ENCODE results near the gene NEMF. TPM values are rescaled to one million over a fixed set of nuclear protein-coding genes. Genes with fewer than 3 reads are reported as not detected.

Gene NEMF
- total RNA-seq, 4 donors from 2014 or later = 50.2 to 129 (median 79.3) TPM

- Histone ChIP-seq H3K27ac (peak overlapping the region; percentile 100), H3K4me1 (peaks cover 15 to 56% (median 48%) of the 10 kb centered on the region in 4 donors), H3K36me3 (peaks cover 0 to 6% (median 3%) of the 10 kb centered on the region in 4 donors), H3K27me3 (no peaks in the 10 kb centered on the region), H3K9me3 (no peaks in the 10 kb centered on the region), H3K4me3 (peak overlapping the region; percentile 93 to 100 (median 96))
- 1% methylated on average over 62 of the region's 85 CpGs; no CpG with 5 or more reads in 1 of the 2 donors for WGBS, 2 donors (ENCODE audit: low coverage in 1 of 2)
- peak; percentile 74 for DNase-seq
- TF ChIP-seq POLR2A (IDR thresholded peaks at IDR 0.05) (no peak), EP300 (IDR thresholded peaks at IDR 0.05; ENCODE audit: low read depth) (no peak), POLR2AphosphoS5 (IDR thresholded peaks at IDR 0.05) (no peak)
- TF ChIP-seq, protein P1, sequence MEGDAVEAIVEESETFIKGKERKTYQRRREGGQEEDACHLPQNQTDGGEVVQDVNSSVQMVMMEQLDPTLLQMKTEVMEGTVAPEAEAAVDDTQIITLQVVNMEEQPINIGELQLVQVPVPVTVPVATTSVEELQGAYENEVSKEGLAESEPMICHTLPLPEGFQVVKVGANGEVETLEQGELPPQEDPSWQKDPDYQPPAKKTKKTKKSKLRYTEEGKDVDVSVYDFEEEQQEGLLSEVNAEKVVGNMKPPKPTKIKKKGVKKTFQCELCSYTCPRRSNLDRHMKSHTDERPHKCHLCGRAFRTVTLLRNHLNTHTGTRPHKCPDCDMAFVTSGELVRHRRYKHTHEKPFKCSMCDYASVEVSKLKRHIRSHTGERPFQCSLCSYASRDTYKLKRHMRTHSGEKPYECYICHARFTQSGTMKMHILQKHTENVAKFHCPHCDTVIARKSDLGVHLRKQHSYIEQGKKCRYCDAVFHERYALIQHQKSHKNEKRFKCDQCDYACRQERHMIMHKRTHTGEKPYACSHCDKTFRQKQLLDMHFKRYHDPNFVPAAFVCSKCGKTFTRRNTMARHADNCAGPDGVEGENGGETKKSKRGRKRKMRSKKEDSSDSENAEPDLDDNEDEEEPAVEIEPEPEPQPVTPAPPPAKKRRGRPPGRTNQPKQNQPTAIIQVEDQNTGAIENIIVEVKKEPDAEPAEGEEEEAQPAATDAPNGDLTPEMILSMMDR (IDR thresholded peaks at IDR 0.05) = no peak
- intact Hi-C loops (cut with DNase I; ENCODE audit: low total_unique reads) = loop anchor here (5.0 to 10.0 kb wide), 2 partner anchors 84 to 111 kb away; no protein-coding TSS in a partner anchor
- in situ Hi-C loops (cut with MboI; ENCODE audit: low pct_ligation_motif_present in 1 of 4, low pct_unique_long_range_greater_than_20kb in 1 of 4, low sequenced_read_pairs in 3 of 4) = loop anchor here in 2 of 4 donors (10.0 kb wide), 1 partner anchor 111 kb away; no protein-coding TSS in a partner anchor
Measured at GRCh38 chr14:49893309-49894213, 41.0 kb upstream of the NEMF start.

DNA sequence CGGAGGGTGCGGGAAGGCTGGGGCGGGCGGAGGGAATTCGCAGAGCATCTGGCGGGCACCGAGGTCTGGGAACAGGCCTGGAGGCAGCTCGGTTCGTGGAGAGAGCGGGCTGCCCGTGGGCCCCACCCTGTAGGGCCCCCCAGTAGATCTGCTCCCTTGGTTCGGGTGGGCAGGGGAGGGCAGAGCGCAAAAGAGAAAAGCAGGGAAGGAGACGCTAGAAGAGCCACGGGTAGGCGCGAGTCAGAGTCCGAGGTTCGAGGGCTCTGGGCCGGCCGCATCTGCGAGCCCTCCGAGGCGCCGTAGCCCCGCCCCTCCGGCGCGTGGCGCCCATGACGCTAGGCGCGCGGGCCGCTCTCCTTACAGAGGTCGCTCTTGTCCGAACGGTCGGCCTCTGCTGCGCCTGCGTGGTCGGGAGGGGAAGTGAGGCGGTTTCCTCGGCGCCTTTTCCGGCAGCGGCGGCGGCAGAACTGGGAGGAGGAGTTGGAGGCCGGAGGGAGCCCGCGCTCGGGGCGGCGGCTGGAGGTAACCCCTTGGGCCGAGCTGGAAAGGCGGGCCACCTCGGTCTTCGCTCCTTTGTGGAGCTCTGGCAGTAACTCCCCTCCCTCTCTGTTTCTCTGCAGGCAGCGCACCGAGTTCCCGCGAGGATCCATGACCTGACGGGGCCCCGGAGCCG is 40.2 kb upstream of the NEMF start, which contains the start of gene ARF6:
Gene ARF6 (plus strand): TSS at position 447 of the 673 bp plus-strand sequence. CDS start 655 bp downstream, outside the sequence.
- no peaks in the 10 kb centered on the region for H3K9me3 ChIP-seq
- peak; percentile 99 for DNase-seq
- H3K27me3 ChIP-seq = no peaks in the 10 kb centered on the region
- intact Hi-C loops (cut with DNase I; ENCODE audit: low total_unique reads) = loop anchor here (5.0 to 10.0 kb wide), 2 partner anchors 85 to 112 kb away; no protein-coding TSS in a partner anchor
- in situ Hi-C loops (cut with MboI; ENCODE audit: low pct_ligation_motif_present in 1 of 4, low pct_unique_long_range_greater_than_20kb in 1 of 4, low sequenced_read_pairs in 3 of 4) = loop anchor here in 2 of 4 donors (10.0 kb wide), 1 partner anchor 112 kb away; no protein-coding TSS in a partner anchor
- H3K4me1 ChIP-seq = peaks cover 9 to 49% (median 43%) of the 10 kb centered on the region in 4 donors
- H3K27ac ChIP-seq = peak within 1 kb of the TSS; percentile 100
- peak; percentile 98 for TF ChIP-seq POLR2AphosphoS5 (IDR thresholded peaks at IDR 0.05)
- TF ChIP-seq POLR2A (IDR thresholded peaks at IDR 0.05) = peak; percentile 98
- no peak for TF ChIP-seq EP300 (IDR thresholded peaks at IDR 0.05; ENCODE audit: low read depth)
- TF ChIP-seq, protein P1 (IDR thresholded peaks at IDR 0.05) = peak in 2 of 5 experiments; percentile 2 to 6
- H3K36me3 ChIP-seq = peaks cover 0 to 6% (median 3%) of the 10 kb centered on the region in 4 donors
- WGBS, 2 donors (ENCODE audit: low coverage in 1 of 2) = 0% methylated on average over 34 of the region's 66 CpGs; no CpG with 5 or more reads in 1 of the 2 donors
- peak within 1 kb of the TSS; percentile 93 to 100 (median 96) for H3K4me3 ChIP-seq

- peak overlapping the region; percentile 100 for H3K27ac ChIP-seq
- H3K9me3 ChIP-seq = no peaks in the 10 kb centered on the region
- 1 to 7% methylated on average over 8 to 12 of the region's 12 CpGs for WGBS, 2 donors (ENCODE audit: low coverage in 1 of 2)
- DNase-seq = peak; percentile 73
- H3K4me3 ChIP-seq = peak overlapping the region; percentile 60 to 100 (median 94)
- intact Hi-C loops (cut with DNase I; ENCODE audit: low total_unique reads) = loop anchor here (5.0 to 10.0 kb wide), 2 partner anchors 85 to 113 kb away; no protein-coding TSS in a partner anchor
- peaks cover 0 to 6% (median 3%) of the 10 kb centered on the region in 4 donors for H3K36me3 ChIP-seq
- in situ Hi-C loops (cut with MboI; ENCODE audit: low pct_ligation_motif_present in 1 of 4, low pct_unique_long_range_greater_than_20kb in 1 of 4, low sequenced_read_pairs in 3 of 4) = loop anchor here in 2 of 4 donors (10.0 kb wide), 1 partner anchor 113 kb away; no protein-coding TSS in a partner anchor
- H3K4me1 ChIP-seq = peaks cover 8 to 48% (median 41%) of the 10 kb centered on the region in 4 donors
- TF ChIP-seq, protein P1 (IDR thresholded peaks at IDR 0.05) = peak in 1 of 5 experiments; percentile 30
- TF ChIP-seq POLR2AphosphoS5 (IDR thresholded peaks at IDR 0.05) (peak in 1 of 3 donors; percentile 17), EP300 (IDR thresholded peaks at IDR 0.05; ENCODE audit: low read depth) (no peak), POLR2A (IDR thresholded peaks at IDR 0.05) (no peak)
- no peaks in the 10 kb centered on the region for H3K27me3 ChIP-seq
Measured at GRCh38 chr14:49892301-49892635, 39.7 kb upstream of the NEMF start.
